ENCODE results near the gene UROC1.

The UROC1 gene

GRCh38 chr3:126554560-126555525 is 37.3 kb upstream of the UROC1 start:
- WGBS, result 91% methylated on average over 19 of the region's 19 CpGs
- H3K9ac ChIP-seq (ENCODE audit: low read length), result no peak overlapping the region

GRCh38 chr3:126553284-126554084 is 35.9 kb upstream of the UROC1 start:
- Histone ChIP-seq H3K4ac (ENCODE audit: low read depth in 1 of 2, low read length in 2 of 2) (no peak overlapping the region), H4K91ac (ENCODE audit: low read length) (no peak overlapping the region), H3K18ac (ENCODE audit: low read depth in 1 of 2, low read length in 2 of 2) (no peak overlapping the region), H2BK5ac (ENCODE audit: low read depth, low read length, poor library complexity, severe bottlenecking) (no peak overlapping the region), H4K8ac (ENCODE audit: low read length) (no peak overlapping the region), H2AK5ac (ENCODE audit: low read length, severe bottlenecking) (no peak overlapping the region), H3K14ac (ENCODE audit: low read length in 2 of 2) (no peak overlapping the region), H3K27me3 (ENCODE audit: control insufficient read depth in 1 of 2, insufficient read depth in 1 of 2, low read length in 2 of 2) (peaks cover 31 to 37% of the 10 kb centered on the region in 2 experiments), H3K27ac (ENCODE audit: low read length, poor library complexity, severe bottlenecking) (no peak overlapping the region), H2AFZ (ENCODE audit: low read depth, low read length) (no peak overlapping the region), H3K4me2 (ENCODE audit: low read length, poor library complexity, severe bottlenecking) (no peak overlapping the region), H3K79me1 (replicated peaks; ENCODE audit: low read length, poor library complexity, severe bottlenecking) (no peaks in the 10 kb centered on the region), H3K4me3 (ENCODE audit: insufficient read depth in 1 of 2, low read depth in 1 of 2, low read length in 2 of 2) (no peak overlapping the region), H2BK12ac (ENCODE audit: low read length in 2 of 2) (no peak overlapping the region), H3K9me3 (ENCODE audit: control insufficient read depth, low read length) (no peaks in the 10 kb centered on the region), H3K23ac (ENCODE audit: low read length in 2 of 2) (no peak overlapping the region), H3K4me1 (ENCODE audit: control insufficient read depth, insufficient read depth, low read depth, low read length) (no peaks in the 10 kb centered on the region), H3K36me3 (ENCODE audit: control insufficient read depth in 1 of 2, insufficient read depth in 2 of 2, low read depth in 1 of 2, low read length in 2 of 2) (no peaks in the 10 kb centered on the region), H3K9ac (ENCODE audit: low read length) (no peak overlapping the region), H2BK15ac (ENCODE audit: low read depth, poor library complexity, severe bottlenecking) (no peak overlapping the region), H2BK120ac (ENCODE audit: low read depth, low read length) (no peak overlapping the region)
- WGBS, result 87% methylated on average over 18 of the region's 19 CpGs
- no peak for DNase-seq

More at GRCh38 chr3:126554560-126555525, 37.3 kb upstream of the UROC1 start:
- H3K4me1 ChIP-seq (ENCODE audit: control insufficient read depth, insufficient read depth, low read depth, low read length), result no peaks in the 10 kb centered on the region
- no peaks in the 10 kb centered on the region for H3K9me3 ChIP-seq (ENCODE audit: control insufficient read depth, low read length)
- no peak for DNase-seq
- no peak overlapping the region for H2BK5ac ChIP-seq (ENCODE audit: low read depth, low read length, poor library complexity, severe bottlenecking)
- no peak overlapping the region for H2BK12ac ChIP-seq (ENCODE audit: low read length in 2 of 2)
- no peak overlapping the region for H3K4ac ChIP-seq (ENCODE audit: low read depth in 1 of 2, low read length in 2 of 2)
- H3K27ac ChIP-seq (ENCODE audit: low read length, poor library complexity, severe bottlenecking), result no peak overlapping the region
- no peak overlapping the region for H2AK5ac ChIP-seq (ENCODE audit: low read length, severe bottlenecking)
- H3K23ac ChIP-seq (ENCODE audit: low read length in 2 of 2), result no peak overlapping the region
- peaks cover 23 to 28% of the 10 kb centered on the region in 2 experiments for H3K27me3 ChIP-seq (ENCODE audit: control insufficient read depth in 1 of 2, insufficient read depth in 1 of 2, low read length in 2 of 2)
- no peak overlapping the region for H3K14ac ChIP-seq (ENCODE audit: low read length in 2 of 2)
- H3K18ac ChIP-seq (ENCODE audit: low read depth in 1 of 2, low read length in 2 of 2), result no peak overlapping the region
- H2AFZ ChIP-seq (ENCODE audit: low read depth, low read length), result no peak overlapping the region
- H3K36me3 ChIP-seq (ENCODE audit: control insufficient read depth in 1 of 2, insufficient read depth in 2 of 2, low read depth in 1 of 2, low read length in 2 of 2), result no peaks in the 10 kb centered on the region
- H4K91ac ChIP-seq (ENCODE audit: low read length), result no peak overlapping the region
- no peak overlapping the region for H3K4me3 ChIP-seq (ENCODE audit: insufficient read depth in 1 of 2, low read depth in 1 of 2, low read length in 2 of 2)
- H2BK120ac ChIP-seq (ENCODE audit: low read depth, low read length), result no peak overlapping the region
- H4K8ac ChIP-seq (ENCODE audit: low read length), result no peak overlapping the region
- H2BK15ac ChIP-seq (ENCODE audit: low read depth, poor library complexity, severe bottlenecking), result no peak overlapping the region
- no peaks in the 10 kb centered on the region for H3K79me1 ChIP-seq (replicated peaks; ENCODE audit: low read length, poor library complexity, severe bottlenecking)
- no peak overlapping the region for H3K4me2 ChIP-seq (ENCODE audit: low read length, poor library complexity, severe bottlenecking)

- H2BK15ac ChIP-seq (ENCODE audit: low read depth, poor library complexity, severe bottlenecking), result no peak overlapping the region
- no peak overlapping the region for H3K27ac ChIP-seq (ENCODE audit: low read length, poor library complexity, severe bottlenecking)
- no peak overlapping the region for H3K4me3 ChIP-seq (ENCODE audit: insufficient read depth in 1 of 2, low read depth in 1 of 2, low read length in 2 of 2)
- no peak overlapping the region for H3K9ac ChIP-seq (ENCODE audit: low read length)
- H3K79me1 ChIP-seq (replicated peaks; ENCODE audit: low read length, poor library complexity, severe bottlenecking), result no peaks in the 10 kb centered on the region
- H4K8ac ChIP-seq (ENCODE audit: low read length), result no peak overlapping the region
- no peak overlapping the region for H2BK120ac ChIP-seq (ENCODE audit: low read depth, low read length)
- no peak for DNase-seq
- H3K4me2 ChIP-seq (ENCODE audit: low read length, poor library complexity, severe bottlenecking), result no peak overlapping the region
- no peak overlapping the region for H2BK5ac ChIP-seq (ENCODE audit: low read depth, low read length, poor library complexity, severe bottlenecking)
- H3K36me3 ChIP-seq (ENCODE audit: control insufficient read depth in 1 of 2, insufficient read depth in 2 of 2, low read depth in 1 of 2, low read length in 2 of 2), result no peaks in the 10 kb centered on the region
- H3K18ac ChIP-seq (ENCODE audit: low read depth in 1 of 2, low read length in 2 of 2), result no peak overlapping the region
- H2BK12ac ChIP-seq (ENCODE audit: low read length in 2 of 2), result no peak overlapping the region
- 79% methylated on average over 14 of the region's 14 CpGs for WGBS
- H3K14ac ChIP-seq (ENCODE audit: low read length in 2 of 2), result no peak overlapping the region
- H3K27me3 ChIP-seq (ENCODE audit: control insufficient read depth in 1 of 2, insufficient read depth in 1 of 2, low read length in 2 of 2), result peaks cover 34 to 35% of the 10 kb centered on the region in 2 experiments
- no peak overlapping the region for H4K91ac ChIP-seq (ENCODE audit: low read length)
- H3K4ac ChIP-seq (ENCODE audit: low read depth in 1 of 2, low read length in 2 of 2), result no peak overlapping the region
- H3K4me1 ChIP-seq (ENCODE audit: control insufficient read depth, insufficient read depth, low read depth, low read length), result no peaks in the 10 kb centered on the region
- no peak overlapping the region for H2AFZ ChIP-seq (ENCODE audit: low read depth, low read length)
- H3K9me3 ChIP-seq (ENCODE audit: control insufficient read depth, low read length), result no peaks in the 10 kb centered on the region
- H3K23ac ChIP-seq (ENCODE audit: low read length in 2 of 2), result no peak overlapping the region
- no peak overlapping the region for H2AK5ac ChIP-seq (ENCODE audit: low read length, severe bottlenecking)
Observed at GRCh38 chr3:126552688-126553283, 35.2 kb upstream of the UROC1 start.
